ENCODE measurements around the gene TCF7L2. TPM values are rescaled to one million over a fixed set of nuclear protein-coding genes. Genes with fewer than 3 reads are reported as not detected.
"Not testable (repeated sequence)": the region's sequence is repeated elsewhere in the genome, so short reads cannot be mapped to it uniquely, and the experiment has no call there.

Gene TCF7L2
- total RNA-seq, 4 donors from 2014 or later, result 4.0 to 13.2 (median 6.4) TPM

GRCh38 chr10:113064039-113064438 lies 114.0 kb downstream of the TCF7L2 start:
- DNase-seq, result no peak
- no peak for TF ChIP-seq POLR2A (IDR thresholded peaks at IDR 0.05)
- TF ChIP-seq, protein P1, sequence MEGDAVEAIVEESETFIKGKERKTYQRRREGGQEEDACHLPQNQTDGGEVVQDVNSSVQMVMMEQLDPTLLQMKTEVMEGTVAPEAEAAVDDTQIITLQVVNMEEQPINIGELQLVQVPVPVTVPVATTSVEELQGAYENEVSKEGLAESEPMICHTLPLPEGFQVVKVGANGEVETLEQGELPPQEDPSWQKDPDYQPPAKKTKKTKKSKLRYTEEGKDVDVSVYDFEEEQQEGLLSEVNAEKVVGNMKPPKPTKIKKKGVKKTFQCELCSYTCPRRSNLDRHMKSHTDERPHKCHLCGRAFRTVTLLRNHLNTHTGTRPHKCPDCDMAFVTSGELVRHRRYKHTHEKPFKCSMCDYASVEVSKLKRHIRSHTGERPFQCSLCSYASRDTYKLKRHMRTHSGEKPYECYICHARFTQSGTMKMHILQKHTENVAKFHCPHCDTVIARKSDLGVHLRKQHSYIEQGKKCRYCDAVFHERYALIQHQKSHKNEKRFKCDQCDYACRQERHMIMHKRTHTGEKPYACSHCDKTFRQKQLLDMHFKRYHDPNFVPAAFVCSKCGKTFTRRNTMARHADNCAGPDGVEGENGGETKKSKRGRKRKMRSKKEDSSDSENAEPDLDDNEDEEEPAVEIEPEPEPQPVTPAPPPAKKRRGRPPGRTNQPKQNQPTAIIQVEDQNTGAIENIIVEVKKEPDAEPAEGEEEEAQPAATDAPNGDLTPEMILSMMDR (IDR thresholded peaks at IDR 0.05), result no peak
- no peaks in the 10 kb centered on the region for H3K9me3 ChIP-seq
- intact Hi-C loops (cut with DNase I), result no loop called here
- 88 to 89% methylated on average over 5 of the region's 5 CpGs for WGBS, 2 donors
- no peaks in the 10 kb centered on the region for H3K27me3 ChIP-seq
- no peak overlapping the region for H3K27ac ChIP-seq
- H3K4me3 ChIP-seq, result no peak overlapping the region
- H3K4me1 ChIP-seq, result peaks cover 6 to 76% (median 28%) of the 10 kb centered on the region in 3 donors
- no peaks in the 10 kb centered on the region for H3K36me3 ChIP-seq

- 84 to 90% methylated on average over 8 of the region's 8 CpGs for WGBS, 2 donors
- H3K27me3 ChIP-seq; H3K36me3 ChIP-seq; H3K27ac ChIP-seq; H3K4me3 ChIP-seq; H3K9me3 ChIP-seq; intact Hi-C loops (cut with DNase I); DNase-seq: not testable (repeated sequence)
- peaks cover 1 to 72% (median 20%) of the 10 kb centered on the region in 3 donors for H3K4me1 ChIP-seq
These were observed 116.1 kb downstream of the TCF7L2 start for GRCh38 chr10:113066120-113066519.

GRCh38 chr10:113066561-113067312 lies 116.7 kb downstream of the TCF7L2 start:
- no peak overlapping the region for H3K4me3 ChIP-seq
- no peak for TF ChIP-seq POLR2A (IDR thresholded peaks at IDR 0.05)
- TF ChIP-seq, protein P1 (IDR thresholded peaks at IDR 0.05), result no peak
- H3K36me3 ChIP-seq, result no peaks in the 10 kb centered on the region
- no peak overlapping the region for H3K27ac ChIP-seq
- no peak for DNase-seq
- no peaks in the 10 kb centered on the region for H3K9me3 ChIP-seq
- H3K27me3 ChIP-seq, result no peaks in the 10 kb centered on the region
- 81 to 87% methylated on average over 5 to 6 of the region's 6 CpGs for WGBS, 2 donors
- H3K4me1 ChIP-seq, result peaks cover 0 to 72% (median 21%) of the 10 kb centered on the region in 3 donors
- intact Hi-C loops (cut with DNase I), result no loop called here

DNA sequence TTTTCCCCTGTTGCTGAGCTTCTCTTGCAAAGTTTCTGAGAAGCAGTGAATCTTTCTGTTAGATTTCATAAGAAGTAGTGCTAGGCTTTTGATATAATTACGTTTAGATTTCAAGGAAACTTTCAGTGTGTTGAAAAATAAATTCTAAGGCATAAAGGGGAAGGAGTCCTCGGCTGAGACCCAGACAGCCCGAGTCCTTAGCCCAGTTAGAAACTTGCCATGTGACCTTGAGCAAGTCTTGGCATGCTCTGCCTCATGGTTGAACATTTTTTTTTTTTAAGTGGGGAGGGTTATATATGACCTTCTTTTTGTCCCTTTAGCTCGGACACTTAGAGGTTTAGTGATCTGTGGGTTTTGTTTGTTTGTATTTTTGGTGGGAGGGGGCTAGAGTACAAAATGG lies 117.5 kb downstream of the TCF7L2 start:
- Histone ChIP-seq H3K27ac (no peak overlapping the region), H3K4me3 (no peak overlapping the region), H3K27me3 (no peaks in the 10 kb centered on the region), H3K4me1 (peaks cover 0 to 72% (median 21%) of the 10 kb centered on the region in 3 donors), H3K9me3 (no peaks in the 10 kb centered on the region), H3K36me3 (no peaks in the 10 kb centered on the region)
- no peak for DNase-seq
- 25 to 35% methylated on average over 3 to 4 of the region's 4 CpGs for WGBS, 2 donors
- TF ChIP-seq, protein P1 (IDR thresholded peaks at IDR 0.05), result no peak
- no peak for TF ChIP-seq POLR2A (IDR thresholded peaks at IDR 0.05)
- intact Hi-C loops (cut with DNase I), result no loop called here

- H3K4me1 ChIP-seq, result peaks cover 0 to 73% (median 25%) of the 10 kb centered on the region in 3 donors
- H3K9me3 ChIP-seq, result no peaks in the 10 kb centered on the region
- H3K27me3 ChIP-seq, result no peaks in the 10 kb centered on the region
- WGBS, 2 donors, result 92 to 95% methylated on average over 13 of the region's 13 CpGs
- TF ChIP-seq, protein P1 (IDR thresholded peaks at IDR 0.05), result no peak
- TF ChIP-seq POLR2A (IDR thresholded peaks at IDR 0.05), result no peak
- intact Hi-C loops (cut with DNase I), result no loop called here
- H3K27ac ChIP-seq, result no peak overlapping the region
- DNase-seq, result no peak
- no peaks in the 10 kb centered on the region for H3K36me3 ChIP-seq
- H3K4me3 ChIP-seq, result no peak overlapping the region
These were observed 118.3 kb downstream of the TCF7L2 start for GRCh38 chr10:113068178-113068890.
